T-cell (primary cell): ENCODE measurements around the gene GPRC5D. TPM values are rescaled to one million over a fixed set of nuclear protein-coding genes. Genes with fewer than 3 reads are reported as not detected.

Experiments
- ATAC-seq, 4 experiments: fragments of 200-7000 bp in 3 of 4; fragments of 150-1000 bp in 1 of 4; cut with Tn5 transposase; replicated peaks in 1 of 4; 1 replicate in 3 of 4; 2 replicates in 1 of 4; pipeline ENCODE4 v1.10.0; 2021; ENCODE audit warnings: moderate library complexity in 3 of 4, mild to moderate bottlenecking in 2 of 4, moderate number of reproducible peaks in 1 of 4
- CTCF ChIA-PET, 2 donors: fragments of 300-600 bp; sonication (Branson Sonifier 250); formaldehyde crosslinking; loops; one replicate each; lab custom pipeline; 2022; ENCODE audit warnings: antibody characterized with exemption in 2 of 2; lab: Charles Lee
- POLR2A ChIA-PET, 2 donors: fragments of 300-600 bp; sonication (Branson Sonifier 250); formaldehyde crosslinking; loops; one replicate each; lab custom pipeline; 2022; ENCODE audit warnings: antibody characterized with exemption in 2 of 2; lab: Charles Lee
- DNase-seq, 35 experiments: peaks; one replicate each; pipeline versions ENCODE4 v3.0.0 to v3.0.0-alpha.2; 2013 to 2023
- H3K27ac ChIP-seq: one replicate; pipeline ENCODE4 v1.5.1; 2013; ENCODE audit warnings: low read length
- H3K27me3 ChIP-seq, 2 experiments: replicated peaks in 1 of 2; 1 replicate in 1 of 2; 2 replicates in 1 of 2; pipeline versions ENCODE4 v1.6.1 to v1.7.0; 2013; ENCODE audit warnings: low read length in 1 of 2, mixed read lengths in 1 of 2; ENCODE audit not compliant: control insufficient read depth in 2 of 2, insufficient read depth in 2 of 2; ENCODE audit errors: extremely low read depth in 1 of 2
- H3K36me3 ChIP-seq, 2 donors: 1 replicate in 1 of 2; 2 replicates in 1 of 2; pipeline versions ENCODE4 v1.6.1 to v1.7.0; 2013; ENCODE audit warnings: low read length in 1 of 2; ENCODE audit not compliant: control insufficient read depth in 2 of 2, insufficient read depth in 1 of 2; ENCODE audit errors: extremely low read depth in 1 of 2
- H3K4me1 ChIP-seq, 2 experiments: 1 replicate in 1 of 2; 2 replicates in 1 of 2; pipeline versions ENCODE4 v1.6.1 to v1.7.0; 2013; ENCODE audit warnings: low read length in 2 of 2, mixed read lengths in 1 of 2; ENCODE audit not compliant: insufficient read depth in 2 of 2, control insufficient read depth in 1 of 2; ENCODE audit errors: extremely low read depth in 1 of 2
- H3K4me3 ChIP-seq, 2 donors: 1 replicate in 1 of 2; 2 replicates in 1 of 2; pipeline versions ENCODE4 v1.5.1 to v1.7.0; 2013; ENCODE audit warnings: mild to moderate bottlenecking in 2 of 2, low read length in 1 of 2, moderate library complexity in 1 of 2; ENCODE audit not compliant: control insufficient read depth in 1 of 2; ENCODE audit errors: extremely low read depth in 1 of 2
- H3K9me3 ChIP-seq: 2 replicates; pipeline ENCODE4 v1.7.0; 2013
- H3K27ac Mint-ChIP-seq, 2 donors: one replicate each; pipeline ENCODE4 v1.8.0; 2020 to 2021; ENCODE audit warnings: mild to moderate bottlenecking in 2 of 2, mixed read lengths in 2 of 2
- H3K27me3 Mint-ChIP-seq, 2 donors: one replicate each; pipeline ENCODE4 v1.8.0; 2021 to 2022; ENCODE audit warnings: mixed read lengths in 2 of 2
- H3K36me3 Mint-ChIP-seq: one replicate; pipeline ENCODE4 v1.8.0; 2021; ENCODE audit warnings: mixed read lengths
- H3K4me1 Mint-ChIP-seq, 3 donors: one replicate each; pipeline ENCODE4 v1.8.0; 2020 to 2022; ENCODE audit warnings: mixed read lengths in 3 of 3, mild to moderate bottlenecking in 1 of 3
- H3K4me3 Mint-ChIP-seq, 3 donors: one replicate each; pipeline ENCODE4 v1.8.0; 2020 to 2022; ENCODE audit warnings: mild to moderate bottlenecking in 3 of 3, mixed read lengths in 3 of 3, moderate library complexity in 3 of 3
- H3K9me3 Mint-ChIP-seq, 3 donors: one replicate each; pipeline ENCODE4 v1.8.0; 2020 to 2022; ENCODE audit warnings: mixed read lengths in 3 of 3
- WGBS: methylation state at CpG from one replicate; pipeline ENCODE4 v1.1.5; 2013; ENCODE audit warnings: missing lambda C conversion rate; ENCODE audit not compliant: insufficient coverage; 5-methylcytosine and 5-hydroxymethylcytosine counted together
- total RNA-seq, 35 experiments: library from RNA in 6 of 35; stranded (reverse) in 6 of 35; fragments of 120-200 nt in 1 of 35; gene quantifications; one replicate each; pipeline versions ENCODE4 v1.2.1 to v1.2.4 and lab custom pipeline; 2013 to 2026

Gene GPRC5D
- total RNA-seq, 5 donors from 2014 or later (not counting 1 experiment from before 2014, with no cell fraction given), result not detected

GRCh38 chr12:12912711-12913110 is 39.3 kb downstream of the GPRC5D start:
- ChIA-PET POLR2A (interaction anchor here in 1 of 2 donors (0.7 kb wide), 1 partner anchor 120 kb away, joined by 5 read pairs; no protein-coding TSS in a partner anchor), CTCF (interaction anchor here (0.7 to 2.1 kb wide), 2 partner anchors 300 to 1739 kb away, joined by 5 to 9 read pairs; no protein-coding TSS in a partner anchor)

GRCh38 chr12:12909995-12910420 is 42.0 kb downstream of the GPRC5D start:
- Mint-ChIP-seq H3K27ac (peak overlapping the region; percentile 8 to 50), H3K36me3 (no peaks in the 10 kb centered on the region), H3K27me3 (peaks cover 4 to 6% of the 10 kb centered on the region in 2 donors), H3K4me3 (peak overlapping the region in 1 of 3 donors; percentile 56), H3K4me1 (peaks cover 18 to 25% (median 18%) of the 10 kb centered on the region in 3 donors), H3K9me3 (no peaks in the 10 kb centered on the region)
- ATAC-seq, result no peak
- H3K9me3 ChIP-seq, result no peaks in the 10 kb centered on the region
- no peak overlapping the region for H3K27ac ChIP-seq
- CTCF ChIA-PET, result interaction anchor here in 1 of 2 donors (0.9 kb wide), 1 partner anchor 73 kb away, joined by 3 read pairs; no protein-coding TSS in a partner anchor
- WGBS, result 47% methylated on average over 3 of the region's 4 CpGs
- H3K27me3 ChIP-seq, result peaks cover 0 to 8% of the 10 kb centered on the region in 2 experiments
- no peak for DNase-seq
- H3K36me3 ChIP-seq, result no peaks in the 10 kb centered on the region
- peaks cover 14 to 15% of the 10 kb centered on the region in 2 experiments for H3K4me1 ChIP-seq
- POLR2A ChIA-PET, result interaction anchor here in 1 of 2 donors (0.6 kb wide), 2 partner anchors 60 to 1544 kb away, joined by 4 read pairs; no protein-coding TSS in a partner anchor
- no peak overlapping the region for H3K4me3 ChIP-seq

More at GRCh38 chr12:12912711-12913110, 39.3 kb downstream of the GPRC5D start:
- ATAC-seq (no peak), DNase-seq (no peak)
- Mint-ChIP-seq H3K4me1 (peaks cover 27 to 36% (median 28%) of the 10 kb centered on the region in 3 donors), H3K27ac (no peak overlapping the region), H3K4me3 (no peak overlapping the region), H3K27me3 (peaks cover 5 to 10% of the 10 kb centered on the region in 2 donors), H3K36me3 (no peaks in the 10 kb centered on the region), H3K9me3 (no peaks in the 10 kb centered on the region)
- peaks cover 0 to 10% of the 10 kb centered on the region in 2 experiments for H3K27me3 ChIP-seq
- H3K27ac ChIP-seq, result no peak overlapping the region
- peaks cover 15 to 22% of the 10 kb centered on the region in 2 experiments for H3K4me1 ChIP-seq
- H3K4me3 ChIP-seq, result no peak overlapping the region
- no peaks in the 10 kb centered on the region for H3K9me3 ChIP-seq
- no peaks in the 10 kb centered on the region for H3K36me3 ChIP-seq
- 100% methylated on average over 2 of the region's 5 CpGs for WGBS

- DNase-seq, result no peak
- no peaks in the 10 kb centered on the region for H3K36me3 ChIP-seq
- Mint-ChIP-seq H3K27me3 (peaks cover 4 to 6% of the 10 kb centered on the region in 2 donors), H3K36me3 (no peaks in the 10 kb centered on the region), H3K4me3 (peak overlapping the region in 1 of 3 donors; percentile 57), H3K4me1 (peaks cover 18 to 25% (median 18%) of the 10 kb centered on the region in 3 donors), H3K27ac (peak overlapping the region; percentile 13 to 55), H3K9me3 (no peaks in the 10 kb centered on the region)
- CTCF ChIA-PET, result interaction anchor here in 1 of 2 donors (0.9 kb wide), 1 partner anchor 73 kb away, joined by 3 read pairs; no protein-coding TSS in a partner anchor
- H3K27me3 ChIP-seq, result peaks cover 0 to 8% of the 10 kb centered on the region in 2 experiments
- H3K27ac ChIP-seq, result no peak overlapping the region
- POLR2A ChIA-PET, result no interaction called here
- no CpG with 5 or more reads among the region's 4 CpGs for WGBS
- no peak overlapping the region for H3K4me3 ChIP-seq
- H3K4me1 ChIP-seq, result peaks cover 14 to 15% of the 10 kb centered on the region in 2 experiments
- ATAC-seq, result peak in 2 of 4 experiments; percentile 44 to 57
- no peaks in the 10 kb centered on the region for H3K9me3 ChIP-seq
These were observed 42.6 kb downstream of the GPRC5D start for GRCh38 chr12:12909228-12909994.

- no peaks in the 10 kb centered on the region for H3K36me3 Mint-ChIP-seq
- no peak overlapping the region for H3K27ac ChIP-seq
- peaks cover 0 to 8% of the 10 kb centered on the region in 2 experiments for H3K27me3 ChIP-seq
- CTCF ChIA-PET, result no interaction called here
- DNase-seq (no peak), ATAC-seq (no peak)
- no peaks in the 10 kb centered on the region for H3K36me3 ChIP-seq
- H3K27ac Mint-ChIP-seq, result peak overlapping the region in 1 of 2 donors; percentile 13
- POLR2A ChIA-PET, result no interaction called here
- peaks cover 18 to 25% (median 18%) of the 10 kb centered on the region in 3 donors for H3K4me1 Mint-ChIP-seq
- H3K9me3 Mint-ChIP-seq, result no peaks in the 10 kb centered on the region
- no peak overlapping the region for H3K4me3 ChIP-seq
- H3K9me3 ChIP-seq, result no peaks in the 10 kb centered on the region
- peak overlapping the region in 1 of 3 donors; percentile 57 for H3K4me3 Mint-ChIP-seq
- WGBS, result 83% methylated on average over 11 of the region's 12 CpGs
- peaks cover 4 to 6% of the 10 kb centered on the region in 2 donors for H3K27me3 Mint-ChIP-seq
- H3K4me1 ChIP-seq, result peaks cover 14 to 15% of the 10 kb centered on the region in 2 experiments
These were observed 43.3 kb downstream of the GPRC5D start for GRCh38 chr12:12908711-12909110.

- ATAC-seq (no peak), DNase-seq (no peak)
- H3K27me3 ChIP-seq, result peaks cover 0 to 8% of the 10 kb centered on the region in 2 experiments
- no peak overlapping the region for H3K4me3 ChIP-seq
- Mint-ChIP-seq H3K36me3 (no peaks in the 10 kb centered on the region), H3K27me3 (peaks cover 4 to 6% of the 10 kb centered on the region in 2 donors), H3K4me3 (no peak overlapping the region), H3K4me1 (peaks cover 18 to 25% (median 18%) of the 10 kb centered on the region in 3 donors), H3K9me3 (no peaks in the 10 kb centered on the region), H3K27ac (no peak overlapping the region)
- ChIA-PET CTCF (no interaction called here), POLR2A (no interaction called here)
- no peak overlapping the region for H3K27ac ChIP-seq
- WGBS, result 84% methylated on average over 13 of the region's 14 CpGs
- H3K36me3 ChIP-seq, result no peaks in the 10 kb centered on the region
- peaks cover 14 to 15% of the 10 kb centered on the region in 2 experiments for H3K4me1 ChIP-seq
- no peaks in the 10 kb centered on the region for H3K9me3 ChIP-seq
These were observed 43.7 kb downstream of the GPRC5D start for GRCh38 chr12:12908252-12908651.

GRCh38 chr12:12907552-12907951 is 44.4 kb downstream of the GPRC5D start:
- ATAC-seq, result no peak
- Mint-ChIP-seq H3K27me3 (peaks cover 4 to 6% of the 10 kb centered on the region in 2 donors), H3K36me3 (no peaks in the 10 kb centered on the region), H3K9me3 (no peaks in the 10 kb centered on the region), H3K4me1 (peaks cover 18 to 25% (median 18%) of the 10 kb centered on the region in 3 donors), H3K27ac (no peak overlapping the region), H3K4me3 (no peak overlapping the region)
- no peaks in the 10 kb centered on the region for H3K36me3 ChIP-seq
- H3K27ac ChIP-seq, result no peak overlapping the region
- no peaks in the 10 kb centered on the region for H3K9me3 ChIP-seq
- CTCF ChIA-PET, result no interaction called here
- POLR2A ChIA-PET, result no interaction called here
- no peak overlapping the region for H3K4me3 ChIP-seq
- no peak for DNase-seq
- no CpG with 5 or more reads among the region's 5 CpGs for WGBS
- H3K4me1 ChIP-seq, result peaks cover 14 to 15% of the 10 kb centered on the region in 2 experiments
- H3K27me3 ChIP-seq, result peaks cover 0 to 8% of the 10 kb centered on the region in 2 experiments
